Activated CD4-positive, alpha-beta T cell treated with anti-CD3 and anti-CD28 coated beads, Interleukin-2, amount 50 U/mL, for 16 hours (primary cell): Measurements from ENCODE around the gene ZNF74.
"Not testable (repeated sequence)": the region's sequence is repeated elsewhere in the genome, so short reads cannot be mapped to it uniquely, and the experiment has no call there.

ENCODE experiments used
- DNase-seq: peaks from one replicate; pipeline ENCODE4 v3.0.0-alpha.2; 2020

ZNF74 gene

DNA sequence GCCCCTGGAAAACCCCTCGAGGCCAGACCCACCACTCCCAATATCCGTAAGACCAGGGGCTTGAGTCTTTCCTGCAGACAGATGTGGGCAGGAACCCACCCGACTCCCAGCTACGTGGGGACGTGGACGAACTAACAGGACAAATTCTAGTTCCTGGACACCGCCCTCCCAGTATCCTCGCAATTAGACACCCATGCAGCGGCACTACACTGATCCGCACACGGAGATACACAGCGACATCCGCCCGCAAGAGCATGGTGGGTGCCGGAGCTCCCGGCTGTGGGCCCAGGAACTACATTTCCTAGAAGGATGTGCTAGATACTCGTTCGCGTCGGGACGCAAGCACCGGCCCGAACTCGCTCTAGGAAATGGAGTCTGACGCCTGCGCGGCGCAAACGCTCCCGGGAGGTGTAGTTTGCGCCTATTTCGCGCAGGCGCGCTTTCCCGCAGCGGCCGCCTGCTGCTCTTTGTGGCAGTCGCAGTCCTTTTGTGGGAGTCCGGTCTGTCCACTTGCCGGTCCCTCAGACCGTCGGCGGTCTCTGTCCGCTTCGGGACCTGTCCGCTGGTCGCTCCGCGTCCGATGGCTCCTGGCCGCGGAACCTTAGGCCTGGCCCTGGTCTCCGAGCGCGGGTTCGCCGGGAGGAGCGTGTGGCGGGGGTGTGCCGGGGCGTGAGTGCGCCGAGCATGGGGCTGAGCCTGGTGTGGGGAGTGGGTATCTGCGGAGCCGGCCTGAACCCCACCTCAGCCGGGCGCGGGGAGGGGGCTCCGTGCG, at the start of gene ZNF74:
Gene ZNF74, plus strand, starts transcription at position 447 of the 772 bp plus-strand sequence. CDS start 478 bp downstream, outside the sequence.
- DNase-seq: peak; percentile 92

DNA sequence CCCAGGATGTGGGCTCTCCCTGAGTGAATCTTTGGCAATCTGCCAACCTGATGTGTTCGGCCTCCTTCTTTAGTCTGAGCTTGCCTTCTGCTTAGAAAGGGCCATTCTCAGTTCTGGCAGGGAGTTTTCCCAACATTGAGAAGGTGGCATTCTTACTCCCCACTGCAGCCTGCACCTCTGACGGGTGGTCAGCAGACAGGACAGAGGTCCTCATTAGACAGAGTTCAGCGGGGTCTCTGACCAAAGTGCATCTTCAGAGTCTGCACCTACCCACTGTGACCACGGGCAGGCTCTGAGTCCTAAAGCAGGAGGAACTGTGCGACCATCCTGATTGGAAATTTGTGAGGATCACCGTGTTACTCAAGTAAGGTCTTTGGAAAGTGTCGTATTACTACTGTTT, 47.4 kb upstream of the ZNF74 start:
- DNase-seq: not testable (repeated sequence)

DNA sequence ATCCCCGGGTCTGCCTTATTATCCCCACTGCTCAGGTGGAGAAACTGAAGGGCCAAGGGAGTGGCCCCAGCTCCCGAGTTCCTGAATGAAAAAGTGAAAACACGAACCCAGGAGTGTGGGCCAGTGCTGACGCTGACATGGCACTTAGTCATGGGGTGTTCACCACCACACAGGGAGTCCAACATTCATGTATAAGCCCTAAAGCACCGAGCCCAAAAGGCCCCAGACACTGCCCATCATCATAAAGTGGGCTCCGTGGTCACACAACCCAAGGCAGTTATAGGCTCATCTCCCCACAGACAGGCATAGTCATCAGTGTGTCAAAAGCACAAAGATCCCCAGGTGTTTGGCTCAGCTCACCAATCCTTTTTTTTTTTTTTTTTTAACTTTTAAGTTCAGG, 41.4 kb upstream of the ZNF74 start:
- DNase-seq: not testable (repeated sequence)

DNA sequence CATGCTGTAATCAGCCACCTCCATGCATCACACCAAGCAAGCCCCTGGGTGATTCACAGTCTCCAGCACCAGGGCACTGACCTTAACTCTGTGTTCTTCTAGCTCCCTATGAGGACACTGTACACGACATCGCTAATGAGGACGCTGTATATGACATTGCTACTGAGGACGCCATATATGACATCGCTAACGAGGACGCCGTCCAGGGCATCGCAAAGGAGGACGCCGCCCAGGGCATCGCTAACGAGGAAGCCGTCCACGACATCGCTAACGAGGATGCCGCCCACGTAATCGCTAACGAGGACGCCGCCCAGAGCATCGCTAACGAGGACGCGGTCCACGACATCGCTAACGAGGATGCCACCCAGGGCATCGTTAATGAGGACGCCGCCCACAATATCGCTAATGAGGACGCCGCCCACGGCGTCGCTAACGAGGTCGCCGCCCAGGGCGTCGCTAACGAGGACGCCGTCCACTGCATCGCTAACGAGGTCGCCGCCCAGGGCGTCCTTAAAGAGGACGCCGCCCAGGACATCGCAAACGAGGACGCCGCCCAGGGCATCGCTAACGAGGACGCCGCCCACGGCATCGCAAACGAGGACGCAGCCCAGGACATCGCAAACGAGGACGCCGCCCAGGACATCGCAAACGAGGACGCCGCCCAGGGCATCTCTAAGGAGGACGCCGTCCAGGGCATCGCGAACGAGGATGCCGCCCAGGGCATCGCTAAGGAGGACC, 39.5 kb upstream of the ZNF74 start:
- DNase-seq: no peak

DNA sequence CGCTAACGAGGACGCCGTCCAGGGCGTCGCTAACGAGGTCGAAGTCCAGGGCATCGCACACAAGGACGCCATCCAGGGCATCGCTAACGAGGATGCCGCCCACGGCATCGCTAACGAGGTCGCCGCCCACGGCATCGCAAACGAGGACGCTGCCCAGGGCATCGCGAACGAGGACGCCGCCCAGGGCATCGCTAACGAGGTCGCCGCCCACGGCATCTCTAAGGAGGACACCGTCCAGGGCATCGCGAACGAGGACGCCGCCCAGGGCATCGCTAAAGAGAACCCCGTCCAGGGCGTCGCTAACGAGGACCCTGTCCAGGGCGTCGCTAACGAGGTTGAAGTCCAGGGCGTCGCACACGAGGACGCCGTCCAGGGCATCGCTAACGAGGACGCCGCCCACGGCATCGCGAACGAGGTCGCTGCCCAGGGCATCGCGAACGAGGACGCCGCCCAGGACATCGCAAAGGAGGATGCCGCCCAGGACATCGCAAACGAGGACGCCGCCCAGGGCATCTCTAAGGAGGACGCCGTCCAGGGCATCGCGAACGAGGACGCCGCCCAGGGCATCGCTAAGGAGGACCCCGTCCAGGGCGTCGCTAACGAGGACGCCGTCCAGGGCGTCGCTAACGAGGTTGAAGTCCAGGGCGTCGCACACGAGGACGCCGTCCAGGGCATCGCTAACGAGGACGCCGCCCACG, 37.9 kb upstream of the ZNF74 start:
- not testable (repeated sequence) for DNase-seq

DNA sequence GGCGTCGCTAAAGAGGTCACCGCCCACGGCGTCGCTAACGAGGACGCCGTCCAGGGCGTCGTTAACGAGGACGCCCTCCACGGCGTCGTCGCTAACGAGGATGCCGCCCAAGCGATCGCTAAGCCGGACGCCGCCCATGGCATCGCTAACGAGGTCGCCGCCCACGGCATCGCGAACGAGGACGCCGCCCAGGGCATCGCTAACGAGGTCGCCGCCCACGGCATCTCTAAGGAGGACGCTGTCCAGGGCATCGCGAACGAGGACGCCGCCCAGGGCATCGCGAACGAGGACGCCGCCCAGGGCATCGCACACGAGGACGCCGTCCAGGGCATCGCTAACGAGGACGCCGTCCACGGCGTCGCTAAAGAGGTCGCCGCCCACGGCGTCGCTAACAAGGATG, 37.0 kb upstream of the ZNF74 start:
- not testable (repeated sequence) for DNase-seq

DNA sequence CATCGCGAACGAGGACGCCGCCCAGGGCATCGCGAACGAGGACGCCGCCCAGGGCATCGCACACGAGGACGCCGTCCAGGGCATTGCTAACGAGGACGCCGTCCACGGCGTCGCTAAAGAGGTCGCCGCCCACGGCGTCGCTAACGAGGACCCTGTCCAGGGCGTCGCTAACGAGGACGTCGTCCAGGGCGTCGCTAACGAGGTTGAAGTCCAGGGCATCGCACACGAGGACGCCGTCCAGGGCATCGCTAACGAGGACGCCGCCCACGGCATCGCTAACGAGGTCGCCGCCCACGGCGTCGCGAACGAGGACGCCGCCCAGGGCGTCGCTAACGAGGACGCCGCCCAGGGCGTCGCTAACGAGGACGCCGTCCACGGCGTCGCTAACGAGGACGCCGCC, 36.0 kb upstream of the ZNF74 start:
- DNase-seq: not testable (repeated sequence)

DNA sequence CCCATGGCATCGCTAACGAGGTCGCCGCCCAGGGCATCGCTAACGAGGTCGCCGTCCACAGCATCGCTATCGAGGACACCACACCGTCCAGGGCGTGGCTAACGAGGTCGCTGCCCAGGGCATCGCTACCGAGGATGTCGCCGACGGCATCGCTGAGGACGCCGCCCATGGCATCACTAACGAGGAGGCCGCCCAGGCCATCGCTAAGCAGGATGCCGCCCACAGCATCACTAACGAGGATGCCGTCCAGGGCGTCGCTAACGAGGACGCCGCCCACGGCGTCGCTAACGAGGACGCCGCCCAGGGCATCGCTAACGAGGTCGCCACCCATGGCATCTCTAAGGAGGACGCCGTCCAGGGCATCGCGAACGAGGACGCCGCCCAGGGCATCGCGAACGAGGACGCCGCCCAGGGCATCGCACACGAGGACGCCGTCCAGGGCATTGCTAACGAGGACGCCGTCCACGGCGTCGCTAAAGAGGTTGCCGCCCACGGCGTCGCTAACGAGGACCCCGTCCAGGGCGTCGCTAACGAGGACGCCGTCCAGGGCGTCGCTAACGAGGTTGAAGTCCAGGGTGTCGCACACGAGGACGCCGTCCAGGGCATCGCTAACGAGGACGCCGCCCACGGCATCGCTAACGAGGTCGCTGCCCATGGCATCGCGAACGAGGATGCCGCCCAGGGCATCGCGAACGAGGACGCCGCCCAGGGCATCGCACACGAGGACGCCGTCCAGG, 35.3 kb upstream of the ZNF74 start:
- DNase-seq: not testable (repeated sequence)

DNA sequence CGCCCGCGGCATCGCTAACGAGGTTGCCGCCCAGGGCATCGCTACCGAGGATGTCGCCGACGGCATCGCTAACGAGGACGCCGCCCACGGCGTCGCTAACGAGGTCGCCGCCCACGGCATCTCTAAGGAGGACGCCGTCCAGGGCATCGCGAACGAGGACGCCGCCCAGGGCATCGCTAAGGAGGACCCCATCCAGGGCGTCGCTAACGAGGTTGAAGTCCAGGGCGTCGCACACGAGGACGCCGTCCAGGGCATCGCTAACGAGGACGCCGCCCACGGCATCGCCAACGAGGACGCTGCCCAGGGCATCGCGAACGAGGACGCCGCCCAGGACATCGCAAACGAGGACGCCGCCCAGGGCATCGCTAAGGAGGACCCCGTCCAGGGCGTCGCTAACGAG, 33.7 kb upstream of the ZNF74 start:
- DNase-seq: not testable (repeated sequence)

DNA sequence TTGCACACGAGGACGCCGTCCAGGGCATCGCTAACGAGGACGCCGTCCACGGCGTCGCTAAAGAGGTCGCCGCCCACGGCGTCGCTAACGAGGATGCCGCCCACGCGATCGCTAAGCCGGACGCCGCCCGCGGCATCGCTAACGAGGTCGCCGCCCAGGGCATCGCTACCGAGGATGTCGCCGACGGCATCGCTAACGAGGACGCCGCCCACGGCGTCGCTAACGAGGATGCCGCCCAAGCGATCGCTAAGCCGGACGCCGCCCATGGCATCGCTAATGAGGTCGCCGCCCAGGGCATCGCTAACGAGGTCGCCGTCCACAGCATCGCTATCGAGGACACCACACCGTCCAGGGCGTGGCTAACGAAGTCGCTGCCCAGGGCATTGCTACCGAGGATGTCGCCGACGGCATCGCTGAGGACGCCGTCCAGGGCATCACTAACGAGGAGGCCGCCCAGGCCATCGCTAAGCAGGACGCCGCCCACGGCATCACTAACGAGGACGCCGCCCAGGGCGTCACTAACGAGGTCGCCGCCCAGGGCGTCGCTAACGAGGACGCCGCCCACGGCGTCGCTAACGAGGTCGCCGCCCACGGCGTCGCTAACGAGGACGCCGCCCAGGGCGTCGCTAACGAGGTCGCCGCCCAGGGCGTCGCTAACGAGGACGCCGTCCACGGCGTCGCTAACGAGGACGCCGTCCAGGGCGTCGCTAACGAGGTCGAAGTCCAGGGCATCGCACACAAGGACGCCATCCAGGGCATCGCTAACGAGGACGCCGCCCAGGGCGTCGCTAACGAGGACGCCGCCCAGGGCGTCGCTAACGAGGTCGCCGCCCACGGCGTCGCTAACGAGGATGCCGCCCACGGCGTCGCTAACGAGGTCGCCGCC, 32.8 kb upstream of the ZNF74 start:
- DNase-seq: not testable (repeated sequence)

DNA sequence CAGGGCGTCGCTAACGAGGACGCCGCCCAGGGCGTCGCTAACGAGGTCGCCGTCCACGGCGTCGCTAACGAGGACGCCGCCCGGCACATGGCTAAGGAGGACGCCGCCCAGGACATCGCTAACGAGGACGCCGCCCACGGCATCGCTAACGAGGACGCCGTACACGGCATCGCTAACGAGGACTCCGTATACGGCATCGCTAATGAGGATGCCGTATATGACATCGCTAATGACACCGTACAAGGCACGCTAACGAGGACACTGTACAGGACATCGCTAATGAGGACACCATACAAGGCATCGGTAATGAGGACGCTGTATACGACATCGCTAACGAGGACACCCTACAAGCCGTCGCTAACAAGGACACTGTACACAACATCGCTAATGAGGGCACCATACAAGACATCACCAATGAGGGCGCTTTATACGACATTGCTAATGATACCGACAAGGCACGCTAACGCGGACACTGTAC, 32.2 kb upstream of the ZNF74 start:
- DNase-seq: not testable (repeated sequence)

DNA sequence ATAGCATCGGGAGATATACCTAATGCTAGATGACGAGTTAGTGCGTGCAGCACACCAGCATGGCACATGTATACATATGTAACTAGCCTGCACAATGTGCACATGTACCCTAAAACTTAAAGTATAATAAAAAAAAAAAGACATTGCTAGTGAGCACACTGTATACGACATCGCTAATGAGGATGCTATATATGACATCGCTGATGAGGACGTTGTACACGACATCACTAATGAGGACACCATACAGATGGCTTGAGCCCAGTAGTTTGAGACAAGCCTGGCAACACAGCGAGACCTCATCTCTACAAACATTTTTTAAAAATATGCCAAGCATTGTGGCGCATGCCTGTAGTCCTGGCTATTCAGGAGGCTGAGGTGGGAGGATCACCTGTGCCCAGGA, 31.5 kb upstream of the ZNF74 start:
- not testable (repeated sequence) for DNase-seq

DNA sequence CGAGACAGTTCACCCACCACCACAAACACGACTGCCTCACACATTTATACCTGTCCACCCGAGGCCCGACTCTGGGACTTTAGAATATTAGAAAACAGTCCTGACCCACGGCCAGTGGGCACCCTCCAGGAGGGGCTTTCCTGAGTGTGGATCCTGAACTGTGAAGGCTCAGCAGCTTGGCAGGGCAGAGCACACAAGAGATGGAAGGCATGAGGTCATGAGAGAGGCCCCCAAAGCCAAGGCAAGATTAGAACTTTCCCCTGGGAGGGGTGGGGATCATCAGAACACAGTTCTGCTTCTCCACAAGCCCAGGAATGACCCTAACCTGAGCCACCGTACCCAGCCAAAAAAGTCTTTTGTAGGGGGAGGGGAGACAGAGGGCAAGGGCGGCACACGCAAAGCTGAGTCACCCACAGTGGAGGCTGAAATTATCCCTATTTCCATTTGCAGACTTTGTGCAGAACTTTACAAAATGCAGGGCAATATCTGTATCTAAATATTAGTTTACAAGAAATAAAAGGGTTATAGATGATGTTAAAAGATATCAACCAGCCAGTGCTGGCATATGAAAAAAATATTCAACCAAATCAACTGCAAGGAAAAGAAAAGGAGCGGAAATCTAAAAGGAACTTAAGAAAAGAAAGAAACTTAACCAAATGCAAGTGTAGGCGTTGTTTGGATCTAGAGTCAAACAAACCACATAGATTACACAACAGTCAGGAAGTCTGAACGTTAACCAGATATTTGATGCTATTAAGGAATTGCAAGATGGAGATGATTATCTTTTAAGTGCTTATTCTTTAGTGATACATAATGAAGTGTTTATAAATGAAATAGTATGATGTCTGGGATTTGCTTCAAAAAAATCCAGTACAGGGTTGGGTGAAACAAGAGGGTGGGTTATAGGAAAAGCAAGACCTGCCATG, 29.4 kb upstream of the ZNF74 start:
- DNase-seq: not testable (repeated sequence)

DNA sequence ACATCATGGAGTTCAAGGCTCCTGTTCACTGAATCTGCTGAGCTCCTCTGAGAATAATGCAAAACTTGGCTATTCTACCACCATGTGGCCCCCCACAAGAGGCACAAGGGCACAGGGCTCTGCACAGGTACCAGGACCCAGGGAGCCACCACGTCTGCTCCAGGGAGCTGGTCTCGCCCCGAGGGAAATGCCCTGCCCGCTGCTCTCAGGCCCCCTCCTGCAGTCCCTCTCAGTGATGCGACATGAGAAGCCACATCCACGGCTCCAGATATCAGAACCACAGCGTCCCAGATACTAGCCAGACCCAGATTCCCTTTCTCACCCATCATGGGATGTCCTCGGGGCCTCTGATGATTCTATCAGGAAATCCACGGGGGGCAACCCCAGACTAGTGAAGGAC, 27.1 kb upstream of the ZNF74 start:
- DNase-seq: not testable (repeated sequence)

DNA sequence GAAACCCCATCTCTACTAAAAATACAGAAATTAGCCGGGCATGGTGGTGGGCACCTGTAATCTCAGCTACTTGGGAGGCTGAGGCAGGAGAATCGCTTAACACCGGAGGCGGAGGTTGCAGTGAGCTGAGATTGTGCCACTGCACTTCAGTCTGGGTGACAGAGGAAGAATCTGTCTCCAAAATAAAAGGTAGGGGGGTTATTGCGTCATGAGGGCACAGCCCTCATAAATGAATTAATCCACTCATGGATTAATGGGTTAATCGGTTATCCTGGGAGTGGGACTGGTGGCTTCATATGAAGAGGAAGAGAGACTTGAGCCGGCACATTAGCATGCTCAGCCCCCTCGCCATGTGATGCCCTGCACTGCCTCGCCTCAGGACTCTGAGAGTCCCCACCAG, 25.1 kb upstream of the ZNF74 start:
- not testable (repeated sequence) for DNase-seq

DNA sequence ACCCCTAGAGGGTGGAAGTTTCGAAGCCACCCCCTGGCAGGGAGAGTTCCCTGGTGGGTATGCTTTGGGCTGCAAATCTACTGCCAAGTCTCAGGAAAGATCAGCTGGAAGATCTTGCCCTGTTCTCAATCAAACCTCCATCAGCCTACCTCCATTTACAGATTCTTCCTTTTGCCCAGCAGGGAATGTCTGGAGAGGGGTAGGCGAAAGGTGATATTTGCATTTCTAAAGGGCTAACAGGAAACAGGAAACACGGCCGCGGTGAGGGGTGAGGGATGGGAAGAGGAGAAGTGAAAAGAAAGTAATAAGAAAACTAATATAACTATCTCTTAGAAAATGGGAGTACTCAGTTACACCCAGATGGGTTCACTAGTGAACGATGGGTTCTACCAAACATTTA, 22.3 kb upstream of the ZNF74 start:
- not testable (repeated sequence) for DNase-seq

DNA sequence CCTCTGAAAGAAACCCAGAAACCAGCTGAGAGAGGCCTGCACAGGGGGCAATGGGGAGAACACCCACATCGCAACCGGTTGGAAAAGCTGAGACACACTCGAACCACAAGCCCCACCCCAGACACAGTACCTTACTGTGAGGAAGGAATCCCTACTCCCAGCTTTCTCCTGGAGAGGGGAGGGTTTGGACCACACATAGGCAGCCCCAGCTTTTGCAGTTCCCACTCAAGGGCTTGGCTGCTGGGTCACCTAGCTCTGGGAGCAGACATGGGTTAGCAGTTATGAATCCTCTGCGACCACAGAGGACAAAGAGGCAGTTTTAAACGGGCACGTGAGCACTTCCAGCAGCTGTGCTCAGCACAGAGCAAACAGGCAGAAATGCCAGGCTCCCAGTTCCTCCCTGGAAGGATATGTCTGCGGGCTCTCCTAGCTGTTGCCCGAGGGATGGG, 21.5 kb upstream of the ZNF74 start:
- not testable (repeated sequence) for DNase-seq

DNA sequence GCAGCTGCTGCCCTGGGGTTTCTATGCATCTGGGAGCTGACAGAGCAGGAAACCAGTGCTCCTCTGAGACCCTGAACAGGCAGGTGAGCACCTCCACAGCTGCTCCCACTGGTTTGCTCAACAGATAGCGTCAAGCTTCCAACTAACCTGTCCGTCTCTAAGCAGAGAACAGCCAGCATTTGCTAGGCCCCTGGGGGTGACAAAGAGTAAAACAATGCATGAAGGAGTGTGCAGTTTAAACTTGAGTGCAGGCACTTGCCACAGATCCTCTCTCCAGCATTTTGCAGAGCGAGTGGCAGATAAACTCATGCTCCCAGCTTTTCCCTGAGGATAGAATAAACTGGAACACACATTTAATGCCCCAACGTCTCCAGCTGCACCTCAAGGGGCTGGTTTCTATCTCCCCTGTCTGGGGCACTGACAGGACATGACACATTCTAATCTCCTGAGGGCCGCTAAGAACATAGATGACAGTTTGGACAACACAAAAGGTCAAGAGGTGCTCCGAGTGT, 20.7 kb upstream of the ZNF74 start:
- DNase-seq: not testable (repeated sequence)

DNA sequence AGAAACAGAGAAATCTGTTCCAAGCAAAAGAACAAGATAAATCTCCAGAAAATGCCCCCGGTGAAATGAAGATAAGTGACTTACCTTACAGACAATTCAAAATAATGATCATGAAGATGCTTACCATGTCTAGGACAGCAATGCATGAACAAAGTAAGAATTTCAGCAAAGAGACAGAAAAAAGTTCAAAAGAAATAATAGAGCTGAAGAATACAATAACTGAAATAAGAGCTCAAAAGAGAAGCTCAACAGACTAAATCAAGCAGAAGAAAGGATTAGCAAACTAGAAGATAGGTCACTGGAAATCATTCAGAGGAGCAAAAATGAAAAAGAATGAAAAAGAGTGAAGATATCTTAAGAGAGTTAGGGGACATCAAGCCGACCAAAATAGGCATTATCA, 19.8 kb upstream of the ZNF74 start:
- DNase-seq: not testable (repeated sequence)

DNA sequence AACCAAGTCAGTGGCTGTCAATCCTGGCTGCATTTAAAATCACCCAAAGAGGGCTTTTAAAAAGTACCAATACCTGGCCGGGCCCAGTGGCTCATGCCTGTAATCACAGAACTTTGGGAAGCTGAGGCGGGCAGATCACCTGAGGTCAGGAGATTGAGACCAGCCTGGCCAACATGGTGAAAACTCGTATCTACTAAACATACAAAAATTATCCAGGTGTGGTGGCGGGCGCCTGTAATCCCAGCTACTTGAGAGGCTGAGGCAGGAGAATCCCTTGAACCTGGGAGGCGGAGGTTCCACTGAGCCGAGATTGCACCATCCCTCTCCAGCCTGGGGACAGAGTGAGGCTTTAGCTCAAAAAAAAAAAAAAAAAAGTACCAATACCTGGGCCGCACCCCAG, 17.7 kb upstream of the ZNF74 start:
- DNase-seq: not testable (repeated sequence)
